Kidney capillary endothelial cell (primary cell): ENCODE measurements around the gene SAMD11.
"Not testable (repeated sequence)": the region's sequence is repeated elsewhere in the genome, so short reads cannot be mapped to it uniquely, and the experiment has no call there.

Experiments
- DNase-seq: peaks from one replicate; pipeline ENCODE4 v3.0.0-alpha.2; 2018; ENCODE audit warnings: low spot score

Gene SAMD11

DNA sequence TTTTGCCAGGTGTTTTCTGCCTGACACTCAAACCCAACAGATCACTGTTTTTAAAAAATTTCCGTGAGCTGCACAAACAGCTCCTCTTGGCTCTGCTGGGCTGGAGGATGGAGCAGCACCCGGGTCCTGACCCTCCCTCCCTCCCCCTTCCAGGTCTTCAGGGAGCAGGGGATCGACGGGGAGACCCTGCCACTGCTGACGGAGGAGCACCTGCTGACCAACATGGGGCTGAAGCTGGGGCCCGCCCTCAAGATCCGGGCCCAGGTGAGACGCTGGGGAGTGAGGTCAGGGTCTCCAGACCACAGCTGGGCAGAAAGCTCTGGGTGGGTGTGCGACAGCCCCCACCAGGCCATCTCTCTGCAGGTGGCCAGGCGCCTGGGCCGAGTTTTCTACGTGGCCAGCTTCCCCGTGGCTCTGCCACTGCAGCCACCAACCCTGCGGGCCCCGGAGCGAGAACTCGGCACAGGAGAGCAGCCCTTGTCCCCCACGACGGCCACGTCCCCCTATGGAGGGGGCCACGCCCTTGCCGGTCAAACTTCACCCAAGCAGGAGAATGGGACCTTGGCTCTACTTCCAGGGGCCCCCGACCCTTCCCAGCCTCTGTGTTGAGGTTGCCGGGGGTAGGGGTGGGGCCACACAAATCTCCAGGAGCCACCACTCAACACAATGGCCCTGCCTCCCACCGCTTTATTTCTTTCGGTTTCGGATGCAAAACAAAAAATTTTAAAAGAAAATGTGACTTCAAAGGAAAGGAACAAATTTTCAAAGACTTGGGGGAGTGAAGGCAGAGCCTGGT lies 20.0 kb downstream of the SAMD11 start:
- DNase-seq, result no peak

DNA sequence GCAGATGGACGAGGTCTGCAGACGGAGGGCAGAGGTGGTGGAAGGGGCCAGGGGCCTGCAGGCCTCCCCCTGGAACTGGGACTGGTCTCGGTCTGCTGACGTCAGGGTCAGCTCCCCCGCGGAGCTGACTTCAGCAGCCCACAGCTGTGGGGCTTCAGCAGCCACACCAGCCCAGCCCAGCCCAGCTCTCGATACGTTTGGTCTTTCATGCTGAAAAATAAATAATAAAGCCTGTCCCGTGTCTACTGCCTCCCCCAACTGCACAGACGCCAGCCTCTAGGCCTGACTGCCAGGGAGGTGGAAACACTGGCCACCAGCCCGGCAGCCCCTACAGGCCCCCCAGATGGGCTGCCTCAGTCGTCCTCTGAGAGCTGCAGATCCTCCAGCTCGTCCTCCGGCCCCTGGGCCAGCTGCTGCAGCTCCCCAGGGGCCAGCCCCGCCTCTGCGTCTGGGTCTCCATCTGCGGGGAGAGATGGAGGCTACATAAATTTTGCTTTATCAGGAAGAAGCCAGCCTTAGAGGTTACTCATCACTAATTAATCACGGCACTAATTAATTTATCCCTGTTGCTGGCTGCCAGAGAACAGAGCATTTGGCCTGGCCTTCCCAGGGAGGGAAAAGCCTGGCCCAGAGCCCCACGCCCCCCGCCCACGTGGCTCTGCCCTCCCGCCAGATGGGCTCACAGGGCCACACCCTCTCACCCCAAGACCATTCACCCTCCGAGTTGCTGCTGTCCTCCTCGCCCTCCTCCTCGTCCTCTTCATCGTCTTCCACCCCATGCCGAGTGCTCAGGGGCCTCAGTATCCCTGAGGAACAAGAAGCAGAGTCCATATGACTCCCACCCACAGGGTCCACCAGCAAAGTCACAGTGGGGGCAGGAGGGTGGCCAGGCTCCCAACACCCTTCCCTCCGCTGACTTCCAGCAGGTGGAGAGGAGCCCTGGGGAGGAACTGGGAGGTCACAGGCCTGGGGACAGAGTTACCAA lies 20.9 kb downstream of the SAMD11 start:
- no peak for DNase-seq

DNA sequence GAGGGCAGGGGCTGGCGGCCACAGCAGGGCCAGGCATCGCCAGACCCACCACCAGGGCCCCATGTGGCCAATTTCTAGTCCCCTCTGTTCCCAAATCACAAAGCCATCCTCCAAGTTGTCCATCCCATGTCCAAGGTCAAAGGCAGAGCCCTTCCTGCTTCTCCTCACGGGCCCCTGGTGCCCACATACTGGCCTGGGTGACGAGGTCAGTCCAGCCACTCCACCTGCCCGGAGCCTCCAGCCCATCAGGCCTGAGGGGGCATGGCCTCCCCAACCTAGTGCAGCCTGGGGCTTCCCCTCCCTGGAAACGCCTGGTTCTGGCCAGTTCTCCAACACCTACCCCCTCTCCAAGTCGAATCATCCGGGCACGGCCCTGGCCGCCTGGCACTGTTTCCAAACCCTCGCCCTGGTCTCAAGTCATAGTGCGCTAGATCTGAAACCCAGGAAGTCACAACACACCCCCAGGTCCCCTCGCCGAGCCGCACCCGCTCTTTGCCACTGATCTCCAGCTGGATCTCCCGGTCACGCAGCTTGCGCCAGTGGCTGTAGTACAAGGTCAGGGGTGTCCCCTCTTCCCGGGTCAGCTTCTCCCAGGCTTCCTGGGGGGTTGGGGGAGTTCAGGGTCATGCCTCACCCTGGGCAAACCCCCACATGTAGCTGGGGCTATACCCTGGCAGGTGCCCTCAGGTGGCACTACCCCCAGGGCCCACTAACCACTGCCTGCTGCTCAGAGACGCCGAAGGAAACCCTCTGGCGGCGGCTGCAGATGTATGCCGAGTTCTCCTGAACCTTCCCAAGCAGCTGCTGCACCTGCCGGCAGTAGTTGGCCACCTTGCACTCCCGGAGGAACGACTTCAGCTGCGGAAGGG lies 22.2 kb downstream of the SAMD11 start:
- DNase-seq, result no peak

DNA sequence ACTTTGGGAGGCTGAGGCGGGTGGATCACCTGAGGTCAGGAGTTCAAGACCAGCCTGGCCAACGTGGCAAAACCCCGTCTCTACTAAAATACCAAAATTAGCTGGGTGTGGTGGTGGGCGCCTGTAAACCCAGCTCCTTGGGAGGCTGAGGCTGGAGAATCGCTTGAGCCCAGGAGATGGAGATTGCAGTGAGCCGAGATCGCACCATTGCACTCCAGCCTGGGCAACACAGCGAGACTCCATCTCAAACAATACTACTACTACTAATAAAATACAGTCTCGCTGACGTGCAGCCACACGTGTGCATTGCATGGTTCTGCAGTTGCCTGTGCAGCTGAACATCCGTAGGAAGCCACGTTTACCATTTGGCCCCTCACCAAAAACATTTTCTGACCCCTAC lies 23.1 kb downstream of the SAMD11 start:
- not testable (repeated sequence) for DNase-seq

DNA sequence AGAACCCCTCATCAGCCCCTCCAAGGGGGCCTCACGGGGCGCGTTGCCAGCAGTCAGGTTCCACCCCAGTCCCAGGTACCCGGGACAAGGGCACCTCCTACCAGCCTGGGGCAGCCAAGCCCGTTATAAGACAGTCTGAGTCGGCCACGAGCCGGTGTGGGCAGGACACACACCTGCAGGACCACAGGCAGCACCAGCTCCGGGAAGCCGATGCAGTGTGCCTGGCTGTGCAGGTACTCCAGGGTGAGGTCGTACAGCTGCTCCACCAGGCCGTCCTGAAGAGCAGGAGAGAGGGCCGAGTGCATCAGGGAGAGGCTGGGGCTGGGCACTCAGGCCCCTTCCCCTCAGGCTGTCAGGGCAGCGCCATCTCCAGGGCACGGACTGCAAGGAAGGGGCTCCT lies 24.2 kb downstream of the SAMD11 start:
- DNase-seq, result no peak

DNA sequence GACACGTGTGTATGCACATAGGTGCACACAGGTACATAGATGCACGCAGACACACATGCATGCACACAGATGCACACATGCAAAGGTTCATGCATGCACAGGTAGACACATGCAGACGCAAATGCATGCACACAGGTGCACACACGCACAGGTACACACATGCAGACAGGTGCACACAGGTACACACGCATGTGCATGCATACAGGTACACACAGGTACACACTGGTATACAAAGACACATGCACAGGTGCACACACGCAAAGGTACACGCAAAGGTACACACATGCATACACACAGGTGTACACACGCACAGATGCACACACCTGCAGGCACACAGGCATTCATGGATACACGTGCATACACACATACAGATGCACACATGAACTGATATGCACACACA lies 26.5 kb downstream of the SAMD11 start:
- DNase-seq, result no peak

DNA sequence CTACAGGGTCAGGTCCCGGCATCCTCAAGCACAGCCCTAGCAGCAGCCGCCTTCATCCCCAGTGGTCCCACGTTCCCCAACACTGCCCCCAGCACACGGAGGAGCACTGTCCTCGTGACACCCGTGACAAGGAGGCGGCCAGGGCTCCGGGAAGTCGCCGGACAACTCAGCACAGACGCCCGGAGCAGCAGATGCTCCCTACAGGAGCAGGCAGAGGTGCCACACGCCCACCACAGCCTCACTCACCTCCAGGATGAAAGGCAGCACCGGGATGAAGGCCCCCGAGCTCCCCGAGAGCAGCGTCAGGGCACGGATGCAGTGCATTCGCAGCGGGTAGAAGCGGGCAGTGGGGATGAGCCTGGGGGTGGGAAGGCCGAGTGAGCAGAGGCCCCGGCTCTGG lies 27.2 kb downstream of the SAMD11 start:
- DNase-seq, result no peak

DNA sequence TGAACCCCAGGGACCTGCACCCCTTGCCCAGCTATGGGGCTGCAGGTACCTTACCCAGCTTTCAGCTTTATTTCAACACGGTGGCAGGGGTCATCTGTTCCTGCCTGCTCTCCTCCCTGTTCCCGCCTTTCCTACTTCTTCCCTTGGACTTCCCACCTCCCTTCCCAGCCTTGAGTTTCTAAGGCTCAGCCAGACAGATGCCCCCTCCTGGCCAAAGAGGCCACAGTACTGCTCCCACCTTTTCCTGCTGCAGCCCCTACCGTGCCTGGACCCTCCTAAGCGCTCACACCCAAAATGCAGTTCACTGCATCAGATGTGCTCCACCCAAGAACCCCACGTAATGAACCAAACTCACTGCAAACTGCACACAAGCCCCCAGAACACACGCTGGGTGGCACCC lies 27.6 kb downstream of the SAMD11 start:
- no peak for DNase-seq

DNA sequence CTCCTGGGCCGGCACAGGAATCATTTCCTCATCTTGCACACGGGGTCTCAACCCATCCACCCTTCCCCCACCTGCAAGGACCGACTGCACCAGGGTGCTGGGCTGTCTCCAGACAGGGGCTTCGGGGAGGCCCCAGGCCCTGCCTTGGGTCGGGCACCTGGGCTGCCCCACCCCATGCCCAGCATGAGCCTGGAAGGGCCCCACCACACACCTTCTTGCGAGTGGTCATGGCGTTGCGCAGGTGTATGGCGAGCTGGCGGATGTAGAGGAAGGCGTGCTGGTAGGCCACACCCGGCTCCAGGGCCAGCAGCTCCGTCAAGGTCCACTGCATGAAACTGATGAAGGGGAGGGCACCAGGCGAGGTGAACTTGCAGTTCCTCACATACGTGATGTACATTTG lies 28.5 kb downstream of the SAMD11 start:
- DNase-seq, result no peak

DNA sequence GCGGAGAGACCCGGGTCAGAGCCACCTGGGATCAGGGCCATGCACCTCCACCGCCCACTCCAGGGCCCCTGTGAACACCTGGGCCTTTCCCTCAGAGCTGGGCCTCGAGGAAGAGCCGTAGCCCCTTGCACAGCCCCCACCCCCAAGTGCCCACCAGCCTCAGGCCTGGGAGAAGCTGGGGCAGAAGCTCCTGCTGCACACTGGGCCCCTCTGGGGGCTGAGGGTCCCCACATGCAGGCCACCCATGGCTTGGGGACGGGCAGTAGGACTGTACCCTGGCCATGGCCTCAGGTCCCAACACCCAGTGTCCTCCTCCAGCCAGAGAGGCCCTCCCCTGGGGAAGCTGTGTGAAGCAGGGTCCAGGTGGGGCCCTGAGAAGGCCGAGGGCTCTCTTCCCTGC lies 28.9 kb downstream of the SAMD11 start:
- DNase-seq, result no peak

DNA sequence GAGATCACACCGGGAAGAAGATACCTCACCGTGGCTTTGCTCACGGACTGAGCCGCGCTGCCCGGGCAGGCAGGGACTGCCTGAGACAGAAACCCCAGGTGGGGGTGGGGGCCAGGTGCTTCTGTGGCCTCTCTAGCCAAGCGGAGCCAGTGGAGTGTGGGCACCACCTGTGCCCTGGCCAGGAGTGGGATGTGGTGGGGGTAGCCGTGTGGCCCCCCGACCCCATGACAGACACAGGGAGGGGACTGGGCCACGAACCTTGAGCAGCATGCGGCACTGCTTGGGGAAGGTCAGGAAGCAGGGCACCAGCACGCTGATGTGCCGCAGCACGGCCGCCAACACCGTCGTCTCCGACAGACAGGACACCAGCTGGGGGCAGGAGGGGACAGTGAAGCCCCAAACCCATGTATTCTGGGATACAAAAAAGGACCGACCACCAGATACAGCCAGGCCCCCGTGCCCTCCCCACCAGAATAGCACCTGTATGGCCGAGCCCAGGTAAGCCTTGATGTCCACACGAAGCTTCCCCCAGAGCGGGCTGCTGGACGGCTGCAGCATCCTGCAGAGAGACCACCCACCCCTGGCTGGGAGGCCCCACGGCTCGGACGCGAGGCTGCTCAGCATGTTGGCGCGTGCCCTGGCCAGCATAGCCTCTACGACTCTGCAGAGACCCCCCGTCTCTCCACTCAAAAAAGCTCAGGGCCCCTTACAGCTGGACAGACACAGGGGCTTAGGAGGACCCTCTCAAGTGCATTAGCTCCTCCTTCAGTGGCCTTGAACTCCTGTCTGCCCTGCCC lies 30.0 kb downstream of the SAMD11 start:
- DNase-seq, result no peak

DNA sequence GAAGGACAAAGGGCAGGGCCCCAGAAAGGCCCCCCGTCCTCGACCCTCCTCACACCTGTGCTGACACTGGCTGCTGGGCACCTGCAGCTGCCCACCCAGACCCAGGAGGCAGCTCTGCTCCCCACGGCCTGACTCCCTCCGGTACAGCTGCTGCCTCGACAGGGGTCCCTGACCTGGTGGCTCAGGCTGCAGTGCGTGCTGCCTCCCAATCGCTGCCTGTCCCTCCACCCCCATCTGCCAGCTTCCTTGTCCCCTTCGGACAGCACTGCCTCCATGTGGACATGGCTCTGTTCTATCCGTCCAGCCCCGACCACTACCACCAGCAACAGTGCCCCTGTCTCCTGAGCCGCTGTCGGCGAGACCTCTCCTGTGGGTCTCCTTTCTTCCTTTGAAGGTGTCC lies 31.2 kb downstream of the SAMD11 start:
- DNase-seq, result no peak

DNA sequence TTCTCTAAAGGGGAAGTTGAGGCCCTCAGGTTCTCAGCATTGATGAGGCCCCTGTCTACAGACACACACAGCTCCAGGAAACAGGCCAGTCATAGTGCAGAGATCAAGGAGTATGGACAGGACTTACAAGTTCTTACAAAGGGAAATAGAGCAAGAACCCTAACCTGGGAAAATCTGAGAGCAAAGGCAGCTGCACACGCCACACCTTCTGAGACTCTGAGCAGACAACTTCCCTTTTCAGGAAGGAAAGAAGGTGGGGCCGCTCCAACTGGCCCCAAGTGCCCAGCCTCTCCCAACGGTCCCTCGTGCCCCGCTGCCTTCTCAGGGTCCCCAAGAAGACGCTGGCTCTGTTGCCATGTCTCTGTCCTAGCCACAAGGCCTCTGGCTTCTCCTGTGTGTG lies 31.8 kb downstream of the SAMD11 start:
- DNase-seq, result no peak

DNA sequence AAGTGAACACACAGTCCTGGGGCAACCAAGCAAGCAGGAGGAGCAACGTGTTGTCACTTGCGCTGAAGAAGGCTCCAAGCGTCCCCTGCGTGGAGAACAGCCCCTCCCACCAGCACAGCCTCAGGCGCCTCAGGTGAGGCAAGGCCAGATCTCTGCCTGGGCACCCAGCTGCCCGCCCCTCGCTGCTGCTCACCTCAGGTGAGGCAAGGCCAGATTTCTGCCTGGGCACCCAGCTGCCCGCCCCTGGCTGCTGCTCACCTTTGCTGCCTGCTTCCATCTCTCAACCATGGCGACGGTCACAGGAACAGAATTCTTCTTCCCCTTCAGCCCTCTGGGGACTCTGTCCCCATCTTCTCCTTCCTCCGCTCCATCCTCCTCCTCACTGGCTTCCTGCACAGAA lies 32.9 kb downstream of the SAMD11 start:
- DNase-seq, result no peak

DNA sequence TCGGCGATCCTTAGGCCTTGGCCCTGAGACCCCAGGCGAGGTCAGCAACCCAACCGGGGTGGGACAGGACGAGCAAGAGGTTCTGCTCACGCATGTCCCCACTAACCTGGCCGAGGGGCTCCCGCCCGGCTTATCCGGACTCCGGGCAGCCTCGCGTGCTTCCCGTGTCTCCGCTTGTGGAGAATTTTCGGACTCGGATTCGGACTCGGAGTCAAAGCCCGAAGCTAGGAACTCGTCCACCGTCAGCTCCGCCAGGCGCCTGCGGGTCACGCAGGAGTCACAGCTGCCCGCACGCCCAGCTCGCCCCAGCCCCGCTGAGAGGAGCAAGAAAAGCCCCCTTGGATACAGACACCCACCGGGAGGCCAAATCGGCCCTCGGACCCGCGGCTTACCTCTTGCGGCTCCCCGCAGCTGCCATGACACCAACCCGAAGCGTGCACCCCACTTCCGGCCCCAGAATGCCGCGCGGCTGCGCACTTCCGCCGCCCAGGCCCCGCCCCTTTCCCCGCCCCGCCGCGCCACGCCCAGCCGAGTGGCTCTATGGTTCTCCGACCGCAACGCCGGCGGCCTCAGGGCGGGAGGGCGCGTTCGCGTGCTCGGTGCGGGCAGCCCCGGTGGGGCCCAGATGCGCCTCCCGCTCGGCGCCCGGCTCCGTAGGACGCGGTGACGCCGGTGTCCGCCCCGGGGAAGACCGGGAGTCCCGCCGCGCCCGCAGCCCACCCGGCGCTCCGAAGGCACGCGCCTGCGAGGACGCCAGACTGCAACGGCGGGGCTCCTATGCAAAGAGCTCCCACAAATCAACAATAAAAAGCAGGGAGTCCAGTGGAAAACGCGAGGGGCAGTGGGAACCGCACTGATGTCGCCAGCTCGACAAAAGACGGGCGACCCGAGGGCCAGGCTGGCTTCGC lies 35.4 kb downstream of the SAMD11 start, which contains the start of gene NOC2L:
Gene NOC2L, minus strand, starts transcription at position 434 of the 908 bp plus-strand sequence. Its CDS starts 16 bp downstream, at position 418.
- peak; percentile 84 for DNase-seq

DNA sequence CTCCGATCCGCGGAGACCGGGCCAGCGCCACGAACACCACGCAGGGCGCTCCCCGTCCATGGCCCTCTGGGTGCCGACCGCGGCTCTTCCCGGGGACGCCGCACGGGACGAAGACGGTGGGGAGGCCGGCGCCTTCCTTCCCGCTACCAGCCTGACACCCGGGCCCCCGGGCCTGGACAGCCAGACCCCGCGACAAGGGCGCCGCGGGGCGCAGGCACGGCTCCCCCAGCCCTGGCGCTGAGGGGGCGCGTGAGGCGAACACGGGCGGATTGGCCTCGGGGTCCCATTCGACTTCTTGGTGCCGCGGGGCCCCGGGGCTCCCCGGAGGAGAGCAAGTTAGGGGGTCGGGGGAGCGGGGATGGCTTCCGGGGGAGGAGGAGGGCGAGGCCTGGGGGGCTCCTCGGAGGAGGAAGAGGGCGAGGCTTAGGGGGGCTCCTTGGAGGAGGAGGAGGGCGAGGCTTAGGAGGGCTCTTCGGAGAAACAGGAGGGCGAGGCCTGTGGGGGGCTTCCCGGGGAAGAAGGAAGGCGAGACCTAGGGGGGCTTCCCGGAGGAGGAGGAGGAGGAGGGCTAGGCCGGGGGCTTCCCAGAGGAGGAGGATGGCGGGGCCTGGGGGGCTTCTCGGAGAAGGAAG lies 36.1 kb downstream of the SAMD11 start:
- DNase-seq, result no peak

DNA sequence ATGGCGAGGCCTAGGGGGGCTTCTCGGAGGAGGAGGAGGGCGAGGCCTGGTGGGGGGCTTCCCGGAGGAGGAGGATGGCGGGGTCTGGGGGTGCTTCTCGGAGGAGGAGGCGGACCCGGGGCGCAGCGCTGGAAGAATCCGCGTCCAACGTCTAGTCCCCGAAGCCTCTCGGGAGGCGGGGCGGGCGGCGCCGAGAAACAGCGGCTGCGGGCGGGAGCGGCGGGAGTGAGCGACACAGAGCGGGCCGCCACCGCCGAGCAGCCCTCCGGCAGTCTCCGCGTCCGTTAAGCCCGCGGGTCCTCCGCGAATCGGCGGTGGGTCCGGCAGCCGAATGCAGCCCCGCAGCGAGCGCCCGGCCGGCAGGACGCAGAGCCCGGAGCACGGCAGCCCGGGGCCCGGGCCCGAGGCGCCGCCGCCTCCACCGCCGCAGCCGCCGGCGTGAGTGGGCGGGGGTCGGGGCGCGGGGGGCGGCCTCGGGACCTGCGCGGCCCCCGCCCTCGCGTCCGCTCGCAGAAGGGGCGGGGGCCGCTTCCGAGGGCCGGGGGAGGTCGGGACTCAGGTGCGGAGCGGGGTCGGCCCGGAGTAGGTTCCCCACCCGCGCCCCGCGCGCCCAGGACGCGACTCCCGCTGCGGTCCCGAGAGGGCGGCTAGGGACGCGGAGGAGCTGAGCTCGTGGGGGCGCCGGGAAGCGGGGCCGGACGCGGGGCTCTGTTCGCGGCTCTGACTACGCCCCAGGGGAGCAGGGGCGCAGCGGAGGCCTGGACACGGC lies 36.8 kb downstream of the SAMD11 start, which contains the start of gene KLHL17:
Gene KLHL17, plus strand, starts transcription at position 222 of the 769 bp plus-strand sequence. Its CDS starts 110 bp downstream, at position 332.
- no peak for DNase-seq

DNA sequence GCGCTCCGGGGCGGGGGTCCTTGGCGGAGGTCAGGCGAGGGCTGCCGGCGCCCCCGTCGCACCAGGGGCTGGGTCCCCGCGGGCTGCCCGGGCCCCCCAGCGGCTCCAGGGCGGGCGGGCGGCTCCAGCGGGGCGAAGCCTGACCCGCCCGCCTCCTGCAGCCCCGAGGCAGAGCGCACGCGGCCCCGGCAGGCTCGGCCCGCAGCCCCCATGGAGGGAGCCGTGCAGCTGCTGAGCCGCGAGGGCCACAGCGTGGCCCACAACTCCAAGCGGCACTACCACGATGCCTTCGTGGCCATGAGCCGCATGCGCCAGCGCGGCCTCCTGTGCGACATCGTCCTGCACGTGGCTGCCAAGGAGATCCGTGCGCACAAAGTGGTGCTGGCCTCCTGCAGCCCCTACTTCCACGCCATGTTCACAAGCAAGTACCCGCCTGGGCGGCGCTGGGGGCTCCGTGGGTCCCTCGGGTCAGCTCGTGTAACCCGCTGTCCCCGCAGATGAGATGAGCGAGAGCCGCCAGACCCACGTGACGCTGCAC lies 37.5 kb downstream of the SAMD11 start:
- no peak for DNase-seq
